ENCODE measurements around the gene ARHGAP42.

Gene ARHGAP42

GRCh38 chr11:100682247-100682969 is 4.7 kb upstream of the ARHGAP42 start:
- no peak for TF ChIP-seq ARNTL (CRISPR knock-in tag; IDR thresholded peaks at IDR 0.05; ENCODE audit: borderline replicate concordance, low read depth)
- ATAC-seq = peak; percentile 40; the same call in 1 of the 3 replicates

- TF ChIP-seq ZFP3 (CRISPR knock-in tag; IDR thresholded peaks at IDR 0.05) (no peak), TSHZ2 (CRISPR knock-in tag; IDR thresholded peaks at IDR 0.05) (no peak), CREB5 (CRISPR knock-in tag; IDR thresholded peaks at IDR 0.05; ENCODE audit: low read depth) (no peak), CSDC2 (CRISPR knock-in tag; IDR thresholded peaks at IDR 0.05) (no peak)
- no peak for ATAC-seq
Measured at GRCh38 chr11:100683126-100683525, 4.0 kb upstream of the ARHGAP42 start.

GRCh38 chr11:100684101-100685065 is 2.7 kb upstream of the ARHGAP42 start:
- no peak for ATAC-seq
- TF ChIP-seq RARB (CRISPR knock-in tag; IDR thresholded peaks at IDR 0.05) = no peak
- no peak for TF ChIP-seq SNAI2 (CRISPR knock-in tag; IDR thresholded peaks at IDR 0.05)
- TF ChIP-seq POU6F1 (CRISPR knock-in tag; IDR thresholded peaks at IDR 0.05; ENCODE audit: borderline replicate concordance, low read depth) = no peak
- no peak for TF ChIP-seq GLIS3 (CRISPR knock-in tag; IDR thresholded peaks at IDR 0.05)

- ATAC-seq = no peak; the same call in 2 of the 3 replicates
- TF ChIP-seq SNAI2 (CRISPR knock-in tag; IDR thresholded peaks at IDR 0.05) (no peak), CSRNP3 (CRISPR knock-in tag; IDR thresholded peaks at IDR 0.05) (no peak), TSHZ2 (CRISPR knock-in tag; IDR thresholded peaks at IDR 0.05) (no peak), TCF4 (CRISPR knock-in tag; IDR thresholded peaks at IDR 0.05; ENCODE audit: borderline replicate concordance) (no peak), ISL1 (CRISPR knock-in tag; IDR thresholded peaks at IDR 0.05) (no peak), ZFP30 (CRISPR knock-in tag; IDR thresholded peaks at IDR 0.05) (no peak), ZNF70 (CRISPR knock-in tag; IDR thresholded peaks at IDR 0.05) (no peak), ZNF8 (CRISPR knock-in tag; IDR thresholded peaks at IDR 0.05) (no peak), TOX (CRISPR knock-in tag; IDR thresholded peaks at IDR 0.05; ENCODE audit: borderline replicate concordance) (no peak), CSDC2 (CRISPR knock-in tag; IDR thresholded peaks at IDR 0.05) (no peak), OSR1 (CRISPR knock-in tag; IDR thresholded peaks at IDR 0.05) (no peak), GLIS3 (CRISPR knock-in tag; IDR thresholded peaks at IDR 0.05) (no peak), ZFP3 (CRISPR knock-in tag; IDR thresholded peaks at IDR 0.05) (no peak), PATZ1 (CRISPR knock-in tag; IDR thresholded peaks at IDR 0.05; ENCODE audit: borderline replicate concordance) (no peak), ZC3H10 (CRISPR knock-in tag; IDR thresholded peaks at IDR 0.05) (no peak), POU6F1 (CRISPR knock-in tag; IDR thresholded peaks at IDR 0.05; ENCODE audit: borderline replicate concordance, low read depth) (no peak)
Measured at GRCh38 chr11:100686476-100687053, 523 bp upstream of the ARHGAP42 start.
